ENCODE data around the gene PM20D1.

The PM20D1 gene

DNA sequence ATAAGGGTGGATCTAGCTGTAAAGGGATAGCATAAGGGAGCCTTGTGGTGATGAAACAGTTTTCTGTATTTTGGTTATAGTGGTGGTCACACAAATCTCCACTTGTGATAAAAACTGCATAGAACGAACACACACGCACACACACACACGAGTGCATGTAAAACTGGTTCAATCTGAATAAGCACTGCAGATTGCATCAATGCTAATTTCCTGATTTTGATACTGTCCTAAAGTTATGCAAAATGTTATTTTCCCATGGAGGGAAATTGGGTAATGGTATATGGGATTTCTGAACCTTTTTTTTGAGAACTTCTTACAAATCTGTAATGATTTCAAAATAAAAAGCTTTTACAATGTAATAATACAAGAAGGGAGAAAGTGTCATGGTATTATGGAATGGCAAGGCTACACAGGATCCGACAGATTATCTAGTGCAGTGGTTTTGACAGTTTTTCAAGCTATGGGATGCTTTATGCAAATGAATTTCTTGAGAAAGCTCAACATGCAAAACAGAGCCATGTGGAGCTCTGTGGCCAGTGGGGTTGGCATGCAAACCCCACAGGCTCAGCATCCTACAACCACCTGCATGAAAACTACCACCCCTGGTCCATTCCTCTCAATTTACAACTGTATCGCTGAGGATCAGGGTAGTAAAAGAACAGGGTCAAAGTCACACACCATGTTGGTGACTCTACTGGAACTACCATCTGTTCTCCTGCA lies 55.8 kb downstream of the PM20D1 start:
- no peak overlapping the region for H3K4me3 ChIP-seq (ENCODE audit: control insufficient read depth, low read depth, low read length)
- DNase-seq (ENCODE audit: low read depth): no peak
- TF ChIP-seq, protein P1, sequence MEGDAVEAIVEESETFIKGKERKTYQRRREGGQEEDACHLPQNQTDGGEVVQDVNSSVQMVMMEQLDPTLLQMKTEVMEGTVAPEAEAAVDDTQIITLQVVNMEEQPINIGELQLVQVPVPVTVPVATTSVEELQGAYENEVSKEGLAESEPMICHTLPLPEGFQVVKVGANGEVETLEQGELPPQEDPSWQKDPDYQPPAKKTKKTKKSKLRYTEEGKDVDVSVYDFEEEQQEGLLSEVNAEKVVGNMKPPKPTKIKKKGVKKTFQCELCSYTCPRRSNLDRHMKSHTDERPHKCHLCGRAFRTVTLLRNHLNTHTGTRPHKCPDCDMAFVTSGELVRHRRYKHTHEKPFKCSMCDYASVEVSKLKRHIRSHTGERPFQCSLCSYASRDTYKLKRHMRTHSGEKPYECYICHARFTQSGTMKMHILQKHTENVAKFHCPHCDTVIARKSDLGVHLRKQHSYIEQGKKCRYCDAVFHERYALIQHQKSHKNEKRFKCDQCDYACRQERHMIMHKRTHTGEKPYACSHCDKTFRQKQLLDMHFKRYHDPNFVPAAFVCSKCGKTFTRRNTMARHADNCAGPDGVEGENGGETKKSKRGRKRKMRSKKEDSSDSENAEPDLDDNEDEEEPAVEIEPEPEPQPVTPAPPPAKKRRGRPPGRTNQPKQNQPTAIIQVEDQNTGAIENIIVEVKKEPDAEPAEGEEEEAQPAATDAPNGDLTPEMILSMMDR (IDR thresholded peaks at IDR 0.05; ENCODE audit: control insufficient read depth, insufficient read depth, low read depth, low read length, missing control alignments): no peak

DNA sequence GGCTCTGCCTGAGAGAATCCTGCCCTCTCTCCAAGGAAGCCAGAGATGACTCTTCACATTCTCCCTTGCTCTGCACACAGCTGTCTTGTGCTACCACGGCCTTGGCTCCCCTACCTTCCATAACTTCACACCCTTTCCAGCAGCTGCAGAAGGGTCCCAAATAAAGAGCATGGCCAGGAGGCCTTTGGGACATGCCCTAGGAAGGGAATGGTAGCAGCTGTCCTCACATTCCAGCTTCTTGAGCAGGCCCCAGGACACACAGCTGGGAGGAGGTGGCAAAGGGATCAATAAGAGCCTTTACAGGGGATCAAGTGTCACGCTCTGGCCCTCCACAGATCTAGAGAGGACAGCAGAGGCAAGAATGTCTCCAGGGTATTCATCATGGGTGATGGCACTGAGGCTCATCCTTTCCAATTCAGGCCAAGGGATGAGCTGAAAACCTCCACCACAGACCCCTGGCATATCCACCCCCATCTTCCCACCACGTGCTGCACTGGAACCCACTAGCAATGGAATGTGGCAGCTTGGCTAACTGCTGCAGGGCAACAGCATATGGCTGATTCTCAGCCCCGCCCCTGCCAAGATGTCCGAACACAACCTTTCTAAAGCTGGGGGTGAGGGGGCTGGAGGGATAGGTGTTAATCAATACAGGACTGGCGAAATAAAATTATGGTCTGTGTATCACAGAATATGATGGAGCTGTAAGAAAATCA lies 56.8 kb downstream of the PM20D1 start:
- H3K4me3 ChIP-seq (ENCODE audit: control insufficient read depth, low read depth, low read length): no peak overlapping the region
- TF ChIP-seq, protein P1 (IDR thresholded peaks at IDR 0.05; ENCODE audit: control insufficient read depth, insufficient read depth, low read depth, low read length, missing control alignments): no peak
- no peak for DNase-seq (ENCODE audit: low read depth)

DNA sequence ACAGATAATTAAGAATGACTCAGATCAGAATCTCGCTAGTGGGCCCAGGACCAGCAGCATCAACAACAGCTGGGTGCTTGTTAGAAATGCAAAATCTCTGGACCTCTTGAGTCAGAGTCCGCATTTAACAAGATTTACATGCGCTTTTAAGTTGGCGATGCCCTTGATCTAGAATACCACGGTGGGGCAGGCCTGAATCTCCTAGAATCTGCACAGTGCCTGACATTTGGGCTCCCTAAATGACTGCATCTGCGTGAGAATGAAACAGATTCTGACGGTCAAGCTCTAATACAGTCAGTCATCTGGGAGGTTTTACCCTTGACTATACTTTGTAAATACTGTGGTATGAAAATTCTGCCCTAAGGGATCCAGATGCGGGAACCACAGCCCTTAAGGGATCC lies 57.5 kb downstream of the PM20D1 start:
- no peak for DNase-seq (ENCODE audit: low read depth)
- H3K4me3 ChIP-seq (ENCODE audit: control insufficient read depth, low read depth, low read length): no peak overlapping the region
- TF ChIP-seq, protein P1 (IDR thresholded peaks at IDR 0.05; ENCODE audit: control insufficient read depth, insufficient read depth, low read depth, low read length, missing control alignments): no peak

DNA sequence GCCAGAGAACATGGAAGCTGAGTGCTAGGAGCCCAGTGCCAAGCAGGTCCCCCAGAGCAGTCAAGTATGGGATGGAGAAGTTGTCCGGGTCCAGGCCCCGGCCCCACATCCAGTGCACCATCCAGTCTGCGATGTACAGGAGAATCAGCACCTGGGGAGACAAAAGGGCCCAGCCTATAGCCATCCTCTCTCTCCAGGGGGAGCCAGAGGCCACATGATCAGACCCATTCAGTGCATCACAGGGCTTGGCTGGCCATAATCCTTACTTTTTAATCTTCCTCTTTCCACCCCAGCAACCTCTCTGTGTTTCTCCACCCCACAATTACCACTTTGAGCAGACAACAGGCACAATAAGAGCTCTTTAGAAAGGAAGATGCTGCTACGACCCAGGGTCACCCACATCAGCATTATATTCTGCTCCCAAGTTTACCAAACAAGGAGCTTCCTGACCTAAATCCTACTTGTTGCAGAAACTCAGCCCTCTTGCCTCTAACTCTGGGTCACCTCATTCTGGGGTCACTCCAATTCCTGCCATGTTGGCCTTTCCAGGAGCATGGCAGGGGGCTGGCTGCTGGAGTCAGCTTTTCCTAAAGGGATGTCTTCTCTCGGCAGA lies 58.3 kb downstream of the PM20D1 start:
- no peak overlapping the region for H3K4me3 ChIP-seq (ENCODE audit: control insufficient read depth, low read depth, low read length)
- DNase-seq (ENCODE audit: low read depth): no peak
- TF ChIP-seq, protein P1 (IDR thresholded peaks at IDR 0.05; ENCODE audit: control insufficient read depth, insufficient read depth, low read depth, low read length, missing control alignments): peak; percentile 91

DNA sequence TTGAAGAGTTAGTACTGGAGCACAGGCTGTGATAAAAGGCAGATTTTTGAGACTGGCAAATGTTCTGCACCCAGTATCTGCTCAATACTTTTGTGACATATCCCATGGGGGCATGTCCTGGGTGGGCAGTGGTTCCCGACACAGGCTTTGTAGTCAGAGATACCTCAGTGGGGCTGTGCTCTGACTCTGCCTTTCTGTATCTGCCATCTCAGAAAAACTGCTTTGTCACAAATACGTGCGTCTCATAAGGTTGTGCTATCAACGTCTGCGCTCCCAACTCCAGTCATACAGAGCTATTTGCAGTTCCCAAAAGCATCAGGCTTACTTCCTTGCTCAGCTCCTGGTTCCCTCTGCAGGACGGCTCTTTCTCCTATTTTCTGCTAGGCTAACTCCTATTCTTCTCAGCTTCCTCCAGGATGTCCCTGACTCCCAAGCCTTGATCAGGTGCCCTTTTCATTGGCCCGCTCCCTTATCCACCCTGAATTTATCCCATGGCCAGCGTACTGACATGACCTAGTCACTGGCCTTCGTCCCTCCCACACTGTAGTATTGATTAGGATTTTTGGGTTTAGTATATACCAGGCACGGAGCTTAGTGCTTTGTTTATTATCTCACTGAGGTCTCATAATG lies 62.5 kb downstream of the PM20D1 start:
- DNase-seq (ENCODE audit: low read depth): no peak
- no peak overlapping the region for H3K4me3 ChIP-seq (ENCODE audit: control insufficient read depth, low read depth, low read length)
- TF ChIP-seq, protein P1 (IDR thresholded peaks at IDR 0.05; ENCODE audit: control insufficient read depth, insufficient read depth, low read depth, low read length, missing control alignments): no peak

DNA sequence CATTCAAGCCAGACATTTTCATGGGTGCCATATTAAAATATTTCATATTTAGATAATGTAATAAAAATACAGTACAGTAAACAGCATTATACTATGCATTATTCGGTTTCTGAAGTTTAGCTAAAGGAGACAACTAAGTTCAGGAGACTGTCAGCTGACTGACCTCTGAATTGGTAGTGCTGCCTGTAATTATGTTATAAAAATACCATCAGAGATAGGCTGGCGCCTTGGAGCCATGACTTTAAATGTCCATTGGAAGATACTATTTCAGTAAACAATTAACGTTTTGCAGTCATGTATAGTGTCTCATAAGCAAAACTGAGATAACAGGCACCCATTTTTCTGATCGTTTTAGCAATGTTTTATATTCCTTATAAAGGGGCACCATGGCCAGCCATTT lies 63.3 kb downstream of the PM20D1 start:
- TF ChIP-seq, protein P1 (IDR thresholded peaks at IDR 0.05; ENCODE audit: control insufficient read depth, insufficient read depth, low read depth, low read length, missing control alignments): no peak
- H3K4me3 ChIP-seq (ENCODE audit: control insufficient read depth, low read depth, low read length): no peak overlapping the region
- DNase-seq (ENCODE audit: low read depth): no peak
